HS-27A (cell line): ENCODE results near the gene MTHFD1.

ENCODE experiments used
- DNase-seq: peaks from one replicate; pipeline ENCODE4 v3.0.0-alpha.2; 2012; ENCODE audit warnings: low read depth, missing footprints

The MTHFD1 gene

GRCh38 chr14:64407329-64407728 lies 19.2 kb downstream of the MTHFD1 start:
- no peak for DNase-seq

- no peak for DNase-seq
Measured at GRCh38 chr14:64409126-64409920, 21.2 kb downstream of the MTHFD1 start.

GRCh38 chr14:64410084-64410774 lies 22.1 kb downstream of the MTHFD1 start:
- DNase-seq = no peak

GRCh38 chr14:64411001-64411400 lies 22.8 kb downstream of the MTHFD1 start:
- no peak for DNase-seq

- DNase-seq = no peak
Measured at GRCh38 chr14:64412237-64412636, 24.1 kb downstream of the MTHFD1 start.

GRCh38 chr14:64416348-64416932 lies 28.3 kb downstream of the MTHFD1 start:
- no peak for DNase-seq

GRCh38 chr14:64417055-64417770 lies 29.1 kb downstream of the MTHFD1 start:
- no peak for DNase-seq

GRCh38 chr14:64417771-64418125 lies 29.6 kb downstream of the MTHFD1 start:
- no peak for DNase-seq

GRCh38 chr14:64419003-64419402 lies 30.9 kb downstream of the MTHFD1 start:
- DNase-seq = no peak

- DNase-seq = peak; percentile 59
Measured at GRCh38 chr14:64421166-64421565, 33.0 kb downstream of the MTHFD1 start.

- no peak for DNase-seq
Measured at GRCh38 chr14:64422005-64422404, 33.9 kb downstream of the MTHFD1 start.

GRCh38 chr14:64422756-64423155 lies 34.6 kb downstream of the MTHFD1 start:
- DNase-seq = no peak

GRCh38 chr14:64423987-64424386 lies 35.8 kb downstream of the MTHFD1 start:
- no peak for DNase-seq

- DNase-seq = no peak
Measured at GRCh38 chr14:64434528-64434927, 46.4 kb downstream of the MTHFD1 start.

GRCh38 chr14:64438181-64438841 lies 50.2 kb downstream of the MTHFD1 start:
- peak; percentile 84 for DNase-seq

- no peak for DNase-seq
Measured at GRCh38 chr14:64439141-64439540, 51.0 kb downstream of the MTHFD1 start.

GRCh38 chr14:64440494-64440893 lies 52.3 kb downstream of the MTHFD1 start:
- DNase-seq = no peak

GRCh38 chr14:64442300-64442988 lies 54.3 kb downstream of the MTHFD1 start:
- DNase-seq = no peak

GRCh38 chr14:64444140-64444539 lies 56.0 kb downstream of the MTHFD1 start:
- no peak for DNase-seq

GRCh38 chr14:64444984-64445845 lies 57.1 kb downstream of the MTHFD1 start:
- no peak for DNase-seq
